MV-4-11 (cell line): ENCODE data around the gene ADAMTS19.

ENCODE experiments used
- DNase-seq: peaks from one replicate; lab custom pipeline; 2025; lab: John Stamatoyannopoulos, UW

The ADAMTS19 gene

GRCh38 chr5:129770024-129770820 is 310.1 kb downstream of the ADAMTS19 start:
- no peak for DNase-seq

- peak; percentile 57 for DNase-seq
Observed at GRCh38 chr5:129771058-129771838, 311.1 kb downstream of the ADAMTS19 start.

- no peak for DNase-seq
Observed at GRCh38 chr5:129773376-129773775, 313.3 kb downstream of the ADAMTS19 start.

GRCh38 chr5:129781594-129781993 is 321.5 kb downstream of the ADAMTS19 start:
- DNase-seq = no peak
